Hepatocyte (in vitro differentiated cells): Measurements from ENCODE around the gene SNPH.

ENCODE experiments used
- EZH2 ChIP-seq: fragments of 200-600 bp; sonication (generic); IDR thresholded peaks from 2 replicates; pipeline ENCODE4 v1.6.1; 2016; ENCODE audit warnings: antibody characterized with exemption, mild to moderate bottlenecking, borderline replicate concordance
- EZH2phosphoT487 ChIP-seq: fragments of 200-600 bp; sonication (generic); IDR thresholded peaks from one replicate; pipeline ENCODE4 v1.6.1; 2018; ENCODE audit warnings: antibody characterized with exemption, mild to moderate bottlenecking, low read depth, moderate library complexity; ENCODE audit not compliant: unreplicated experiment, severe bottlenecking
- TF ChIP-seq, protein P1 (sequence below): fragments of 200-600 bp; sonication (generic); IDR thresholded peaks from 2 replicates; pipeline ENCODE4 v1.5.1; 2016; ENCODE audit warnings: antibody characterized with exemption, mild to moderate bottlenecking; ENCODE audit not compliant: poor library complexity

DNA sequence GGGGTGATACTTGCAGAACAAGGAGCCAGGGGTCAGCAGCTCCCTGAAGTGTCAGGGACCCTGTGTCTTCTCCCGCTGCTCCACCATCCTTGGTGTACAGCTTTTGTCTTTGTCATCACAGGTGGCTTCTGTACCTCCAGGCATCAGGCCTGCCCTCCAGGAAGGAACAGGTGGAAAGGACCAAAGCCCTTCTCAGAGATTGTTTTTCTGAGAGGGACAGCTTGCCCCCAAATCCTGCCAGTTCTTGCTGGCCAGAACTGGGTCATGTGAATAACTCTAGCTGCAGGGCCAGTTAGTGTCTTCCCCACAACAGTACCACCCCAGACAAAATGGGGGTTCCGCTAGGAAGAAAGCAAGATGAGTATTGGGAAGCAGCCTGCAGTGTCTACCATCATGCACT lies 31.4 kb downstream of the SNPH start:
- TF ChIP-seq, protein P1, sequence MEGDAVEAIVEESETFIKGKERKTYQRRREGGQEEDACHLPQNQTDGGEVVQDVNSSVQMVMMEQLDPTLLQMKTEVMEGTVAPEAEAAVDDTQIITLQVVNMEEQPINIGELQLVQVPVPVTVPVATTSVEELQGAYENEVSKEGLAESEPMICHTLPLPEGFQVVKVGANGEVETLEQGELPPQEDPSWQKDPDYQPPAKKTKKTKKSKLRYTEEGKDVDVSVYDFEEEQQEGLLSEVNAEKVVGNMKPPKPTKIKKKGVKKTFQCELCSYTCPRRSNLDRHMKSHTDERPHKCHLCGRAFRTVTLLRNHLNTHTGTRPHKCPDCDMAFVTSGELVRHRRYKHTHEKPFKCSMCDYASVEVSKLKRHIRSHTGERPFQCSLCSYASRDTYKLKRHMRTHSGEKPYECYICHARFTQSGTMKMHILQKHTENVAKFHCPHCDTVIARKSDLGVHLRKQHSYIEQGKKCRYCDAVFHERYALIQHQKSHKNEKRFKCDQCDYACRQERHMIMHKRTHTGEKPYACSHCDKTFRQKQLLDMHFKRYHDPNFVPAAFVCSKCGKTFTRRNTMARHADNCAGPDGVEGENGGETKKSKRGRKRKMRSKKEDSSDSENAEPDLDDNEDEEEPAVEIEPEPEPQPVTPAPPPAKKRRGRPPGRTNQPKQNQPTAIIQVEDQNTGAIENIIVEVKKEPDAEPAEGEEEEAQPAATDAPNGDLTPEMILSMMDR, result no peak
- TF ChIP-seq EZH2phosphoT487 (no peak), EZH2 (no peak)
